RKO (cell line): ENCODE data around the gene TNXB.
"Not testable (repeated sequence)": the region's sequence is repeated elsewhere in the genome, so short reads cannot be mapped to it uniquely, and the experiment has no call there.

Experiments used
- DNase-seq: peaks from one replicate; pipeline ENCODE4 v3.0.0-alpha.2; 2016; ENCODE audit warnings: low spot score

The TNXB gene

DNA sequence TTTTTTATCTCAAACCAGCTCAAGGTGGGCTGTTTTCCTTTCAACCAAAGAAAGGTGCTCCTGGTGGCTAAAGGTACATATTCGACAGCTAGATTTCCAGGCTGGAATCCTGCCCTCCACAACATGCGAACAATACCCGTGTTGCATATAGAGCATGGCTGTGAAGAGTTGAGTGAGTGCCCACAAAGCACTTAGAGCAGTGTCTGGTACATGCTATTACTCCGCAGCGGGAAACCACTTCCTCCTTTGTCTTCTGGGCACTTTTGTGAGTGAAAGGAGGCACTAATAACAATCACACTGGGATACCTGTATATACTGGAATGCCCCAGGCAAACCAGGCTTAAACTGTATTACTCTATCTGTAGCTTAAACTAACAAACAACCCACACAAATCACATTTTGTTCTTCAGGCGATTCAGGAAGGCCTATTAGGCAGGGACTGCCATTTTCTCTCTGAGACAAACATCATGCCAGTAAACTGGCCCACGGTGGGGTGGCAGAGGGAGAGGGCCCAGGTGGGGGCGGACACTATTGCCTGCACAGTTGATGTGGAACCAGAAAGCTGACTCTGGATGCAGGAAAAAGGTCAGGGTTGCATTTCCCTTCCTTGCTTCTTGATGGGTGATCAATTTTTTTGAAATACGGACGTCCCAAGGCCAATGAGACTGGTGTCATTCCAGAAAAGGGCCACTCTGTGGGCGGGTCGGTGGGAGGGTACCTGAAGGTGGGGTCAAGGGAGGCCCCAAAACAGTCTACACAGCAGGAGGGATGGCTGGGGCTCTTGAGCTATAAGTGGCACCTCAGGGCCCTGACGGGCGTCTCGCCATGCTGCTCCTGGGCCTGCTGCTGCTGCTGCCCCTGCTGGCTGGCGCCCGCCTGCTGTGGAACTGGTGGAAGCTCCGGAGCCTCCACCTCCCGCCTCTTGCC lies 71.3 kb downstream of the TNXB start, which contains the start of gene CYP21A2:
Gene CYP21A2, plus strand, starts transcription at position 818 of the 927 bp plus-strand sequence. Its CDS starts 8 bp downstream, at position 826.
- DNase-seq, result not testable (repeated sequence)

- not testable (repeated sequence) for DNase-seq
These were observed 72.0 kb downstream of the TNXB start for GRCh38 chr6:32037136-32037535.

DNA sequence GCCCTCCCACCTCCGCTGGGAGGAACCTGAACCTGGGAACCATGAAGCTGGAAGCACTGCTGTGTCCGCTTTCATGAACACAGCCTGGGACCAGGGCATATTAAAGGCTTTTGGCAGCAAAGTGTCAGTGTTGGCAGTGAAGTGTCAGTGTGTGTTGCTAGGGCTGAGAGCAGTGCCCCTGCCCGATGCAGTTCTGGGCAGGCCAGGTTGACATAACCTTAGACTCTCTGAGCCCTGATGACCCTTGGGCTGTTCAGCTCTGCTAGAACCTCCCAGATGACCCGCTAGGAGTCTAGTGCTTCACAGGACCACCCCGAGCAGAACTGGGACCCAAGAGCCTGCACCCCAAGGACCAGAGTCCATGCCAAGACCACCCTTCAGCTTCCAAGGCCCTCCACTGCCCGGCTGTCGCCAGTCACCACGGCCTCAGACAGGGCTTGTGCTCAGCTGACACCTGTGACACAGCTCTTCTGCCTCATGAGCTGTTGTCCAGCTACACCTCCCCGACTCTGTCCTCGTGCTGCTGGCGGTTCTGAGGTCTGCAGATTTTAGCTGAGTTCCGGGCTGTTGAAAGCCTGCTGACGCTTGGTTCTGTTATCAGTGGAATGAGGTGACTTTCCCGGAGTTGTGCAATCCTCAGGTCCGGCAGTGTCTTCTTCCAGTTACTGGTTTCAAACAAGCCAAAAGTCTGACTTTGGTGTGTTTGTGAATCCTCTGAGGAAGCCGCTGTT lies 73.7 kb downstream of the TNXB start:
- not testable (repeated sequence) for DNase-seq

DNA sequence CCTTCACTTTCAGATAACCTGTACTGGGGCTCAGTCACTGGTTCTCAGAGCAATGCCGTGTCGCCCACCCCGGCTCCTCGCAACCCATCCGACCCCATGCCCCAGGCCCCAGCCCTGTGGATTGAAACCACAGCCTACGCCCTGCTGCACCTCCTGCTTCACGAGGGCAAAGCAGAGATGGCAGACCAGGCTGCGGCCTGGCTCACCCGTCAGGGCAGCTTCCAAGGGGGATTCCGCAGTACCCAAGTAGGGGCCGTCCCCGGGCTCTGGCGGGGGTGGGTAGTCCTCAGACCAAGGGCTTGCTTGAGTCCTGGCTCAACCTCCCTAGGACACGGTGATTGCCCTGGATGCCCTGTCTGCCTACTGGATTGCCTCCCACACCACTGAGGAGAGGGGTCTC lies 79.6 kb downstream of the TNXB start:
- DNase-seq, result not testable (repeated sequence)

DNA sequence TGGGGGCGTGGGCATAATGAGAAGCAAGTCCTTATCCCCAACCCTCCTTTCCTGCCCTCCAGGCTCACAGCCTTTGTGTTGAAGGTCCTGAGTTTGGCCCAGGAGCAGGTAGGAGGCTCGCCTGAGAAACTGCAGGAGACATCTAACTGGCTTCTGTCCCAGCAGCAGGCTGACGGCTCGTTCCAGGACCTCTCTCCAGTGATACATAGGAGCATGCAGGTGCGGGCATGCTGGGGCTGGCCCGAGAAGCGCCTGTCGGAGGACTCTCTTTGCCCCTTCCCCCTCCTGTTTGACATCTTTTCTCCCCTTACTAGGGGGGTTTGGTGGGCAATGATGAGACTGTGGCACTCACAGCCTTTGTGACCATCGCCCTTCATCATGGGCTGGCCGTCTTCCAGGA lies 80.5 kb downstream of the TNXB start:
- not testable (repeated sequence) for DNase-seq

- DNase-seq, result not testable (repeated sequence)
These were observed 87.0 kb downstream of the TNXB start for GRCh38 chr6:32022100-32022499.

- not testable (repeated sequence) for DNase-seq
These were observed 94.6 kb downstream of the TNXB start, which contains the start of gene C4B for GRCh38 chr6:32014547-32014946. TSS of gene C4B (plus strand) at chr6:32014795. CDS start at chr6:32014846, 51 bp downstream.

- DNase-seq, result not testable (repeated sequence)
These were observed 95.4 kb downstream of the TNXB start for GRCh38 chr6:32013738-32014137.

GRCh38 chr6:32012941-32013617 lies 96.1 kb downstream of the TNXB start:
- DNase-seq, result not testable (repeated sequence)

DNA sequence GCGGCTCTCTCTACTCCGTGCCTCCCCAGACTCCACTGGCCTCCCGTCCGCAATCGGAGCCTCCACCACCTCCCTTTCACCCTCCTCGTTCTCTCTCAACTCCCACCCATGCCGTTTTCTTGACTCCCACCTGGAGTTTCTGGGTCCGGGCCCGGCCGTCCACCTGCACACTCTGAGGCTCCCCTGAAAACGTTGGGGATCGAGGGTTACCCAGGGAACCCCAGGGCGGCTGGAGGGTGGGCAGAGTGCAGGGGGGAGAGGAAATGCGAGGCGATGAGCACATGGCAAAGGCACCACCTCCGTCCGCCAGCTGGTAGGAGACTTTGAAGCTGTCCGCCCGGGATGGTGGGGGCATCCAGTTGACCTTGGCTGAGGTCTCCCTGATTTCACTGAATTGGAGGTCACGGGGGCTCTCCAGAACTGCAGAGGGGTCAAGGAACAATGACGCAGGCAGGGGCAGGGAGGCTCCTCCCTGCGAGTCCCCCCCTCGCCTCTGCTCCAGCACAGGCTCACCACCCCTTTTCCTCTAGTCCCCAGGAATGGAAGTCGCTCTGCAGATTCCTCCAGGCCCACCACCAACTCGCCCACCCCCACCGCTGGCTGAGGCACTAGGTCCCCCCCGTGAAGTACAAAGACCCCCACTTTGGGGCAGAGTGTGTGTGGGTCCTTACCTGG lies 98.1 kb downstream of the TNXB start:
- not testable (repeated sequence) for DNase-seq

GRCh38 chr6:32009537-32009936 lies 99.6 kb downstream of the TNXB start:
- DNase-seq, result not testable (repeated sequence)

DNA sequence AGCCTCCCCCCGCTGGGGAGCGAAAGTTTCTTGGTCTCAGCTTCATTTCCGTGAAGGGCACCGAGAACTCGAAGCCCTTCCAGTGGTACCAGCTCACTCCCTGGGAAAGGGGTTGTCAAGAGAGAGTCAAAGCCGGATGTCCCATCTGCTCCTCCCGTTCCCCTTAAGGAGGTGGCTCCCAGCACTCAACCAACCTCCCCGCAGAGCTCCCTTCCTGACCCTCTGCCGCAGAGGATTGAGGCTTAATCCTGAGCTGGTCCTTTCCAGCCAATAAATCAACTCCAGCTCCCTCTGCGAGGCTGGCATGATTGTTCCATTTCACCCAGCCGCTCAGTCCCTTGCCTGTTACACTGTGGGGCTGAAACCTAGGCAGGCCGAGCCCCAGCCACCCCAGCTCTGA lies 100.5 kb downstream of the TNXB start:
- DNase-seq, result not testable (repeated sequence)

GRCh38 chr6:32008037-32008436 lies 101.1 kb downstream of the TNXB start:
- not testable (repeated sequence) for DNase-seq

DNA sequence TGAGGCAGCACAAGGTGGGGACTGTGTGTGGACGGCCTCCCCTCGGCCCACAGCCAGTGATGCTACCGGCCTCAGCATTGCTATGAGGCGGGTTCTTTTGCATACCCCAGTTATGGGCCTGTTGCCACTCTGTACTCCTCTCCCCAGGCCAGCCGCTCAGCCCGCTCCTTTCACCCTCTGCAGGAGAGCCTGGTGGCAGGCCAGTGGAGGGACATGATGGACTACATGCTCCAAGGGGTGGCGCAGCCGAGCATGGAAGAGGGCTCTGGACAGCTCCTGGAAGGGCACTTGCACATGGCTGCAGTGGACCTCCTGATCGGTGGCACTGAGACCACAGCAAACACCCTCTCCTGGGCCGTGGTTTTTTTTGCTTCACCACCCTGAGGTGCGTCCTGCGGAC lies 102.1 kb downstream of the TNXB start:
- DNase-seq, result not testable (repeated sequence)

DNA sequence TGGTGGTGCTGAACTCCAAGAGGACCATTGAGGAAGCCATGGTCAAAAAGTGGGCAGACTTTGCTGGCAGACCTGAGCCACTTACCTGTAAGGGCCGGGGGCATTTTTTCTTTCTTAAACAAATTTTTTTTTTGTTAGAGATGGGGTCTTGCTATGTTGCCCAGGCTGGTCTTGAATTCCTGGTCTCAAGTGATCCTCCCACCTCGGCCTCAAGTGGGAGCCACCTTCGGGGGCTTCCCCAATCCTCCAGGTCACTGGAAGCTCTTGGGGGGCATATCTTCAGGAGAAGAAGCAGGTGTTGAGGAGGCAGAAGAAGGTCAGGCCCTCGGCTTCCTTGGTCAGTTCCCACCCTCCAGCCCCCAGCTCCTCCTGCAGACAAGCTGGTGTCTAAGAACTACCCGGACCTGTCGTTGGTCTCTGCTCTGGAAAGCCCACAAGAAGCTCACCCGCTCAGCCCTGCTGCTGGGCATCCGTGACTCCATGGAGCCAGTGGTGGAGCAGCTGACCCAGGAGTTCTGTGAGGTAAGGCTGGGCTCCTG lies 103.1 kb downstream of the TNXB start:
- not testable (repeated sequence) for DNase-seq

DNA sequence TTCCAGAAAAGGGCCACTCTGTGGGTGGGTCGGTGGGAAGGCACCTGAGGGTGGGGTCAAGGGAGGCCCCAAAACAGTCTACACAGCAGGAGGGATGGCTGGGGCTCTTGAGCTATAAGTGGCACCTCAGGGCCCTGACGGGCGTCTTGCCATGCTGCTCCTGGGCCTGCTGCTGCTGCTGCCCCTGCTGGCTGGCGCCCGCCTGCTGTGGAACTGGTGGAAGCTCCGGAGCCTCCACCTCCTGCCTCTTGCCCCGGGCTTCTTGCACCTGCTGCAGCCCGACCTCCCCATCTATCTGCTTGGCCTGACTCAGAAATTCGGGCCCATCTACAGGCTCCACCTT lies 103.6 kb downstream of the TNXB start:
- not testable (repeated sequence) for DNase-seq

- DNase-seq, result not testable (repeated sequence)
These were observed 104.1 kb downstream of the TNXB start for GRCh38 chr6:32004864-32005537.

GRCh38 chr6:32004393-32004792 lies 104.7 kb downstream of the TNXB start:
- DNase-seq, result not testable (repeated sequence)

GRCh38 chr6:32003301-32003700 lies 105.8 kb downstream of the TNXB start:
- not testable (repeated sequence) for DNase-seq

GRCh38 chr6:32002546-32003268 lies 106.4 kb downstream of the TNXB start:
- DNase-seq, result not testable (repeated sequence)
